Psoas muscle (tissue), 8 donors: ENCODE data around the gene IL10. TPM values are rescaled to one million over a fixed set of nuclear protein-coding genes. Genes with fewer than 3 reads are reported as not detected.
"Not testable (repeated sequence)": the region's sequence is repeated elsewhere in the genome, so short reads cannot be mapped to it uniquely, and the experiment has no call there.

Experiments
- ATAC-seq, 4 donors: fragments of 200-7000 bp; cut with Tn5 transposase; one replicate each; pipeline ENCODE4 v1.9.1; 2020; ENCODE audit warnings: moderate library complexity in 3 of 4, mild to moderate bottlenecking in 2 of 4
- DNase-seq, 2 donors: peaks; one replicate each; pipeline ENCODE4 v3.0.0-alpha.2; 2020
- H3K27ac ChIP-seq: fragments of 200-600 bp; one replicate; pipeline ENCODE4 v1.8.0; 2022
- H3K27me3 ChIP-seq, 3 donors: fragments of 200-600 bp in 1 of 3; one replicate each; pipeline versions ENCODE4 v1.6.1 to v1.8.0; 2013 to 2022; ENCODE audit warnings: low read length in 2 of 3, mild to moderate bottlenecking in 2 of 3, moderate library complexity in 1 of 3; ENCODE audit not compliant: insufficient read depth in 3 of 3
- H3K36me3 ChIP-seq, 2 donors: fragments of 200-600 bp in 1 of 2; one replicate each; pipeline versions ENCODE4 v1.6.1 to v1.8.0; 2013 to 2022; ENCODE audit warnings: low read depth in 1 of 2, mild to moderate bottlenecking in 1 of 2, moderate library complexity in 1 of 2; ENCODE audit not compliant: insufficient read depth in 1 of 2
- H3K4me1 ChIP-seq: fragments of 200-600 bp; one replicate; pipeline ENCODE4 v1.8.0; 2022
- H3K4me3 ChIP-seq: fragments of 200-600 bp; one replicate; pipeline ENCODE4 v1.8.0; 2022; ENCODE audit warnings: mild to moderate bottlenecking
- H3K9me3 ChIP-seq: fragments of 200-600 bp; one replicate; pipeline ENCODE4 v1.8.0; 2022
- CTCF ChIP-seq: fragments of 200-600 bp; IDR thresholded peaks from one replicate; pipeline ENCODE4 v1.8.0; 2022; ENCODE audit warnings: antibody characterized with exemption
- WGBS, 3 donors: extraction: QIAGEN DNeasy Blood & Tissue Kit; methylation state at CpG; one replicate each; pipeline versions ENCODE4 v1.1.6 to v1.1.7; 2013; 5-methylcytosine and 5-hydroxymethylcytosine counted together
- intact Hi-C, 2 donors: fragments of 100-400 bp; cut with DNase I; formaldehyde crosslinking; loops; one replicate each; pipeline versions ENCODE4 v1.11.0 to v1.14.2; 2022
- polyA plus RNA-seq, 3 donors: library from polyadenylated mRNA; stranded (reverse); fragments of 200-250 nt; gene quantifications; one replicate each; pipeline ENCODE4 v1.2.3, GENCODE V29; 2013
- total RNA-seq, 4 donors: library from RNA; stranded (reverse); fragmentation: NEBNext Ultra II Directional in 2 of 4; extraction: Animal tissue kit (Norgen Biotek cat#: 25700) in 2 of 4; gene quantifications; one replicate each; pipeline versions ENCODE4 v1.2.1 to v1.2.4, GENCODE V29; 2021 to 2023
- donor health status: healthy with polysubstance abuse.
- donor health status: DM: no; HTN: no; CAD: no; lungs with moderate emphysema.
- donor health status: Bipolar disorder and iron deficiency.
- donor health status: healthy.
- donor health status: DM: yes; HTN: yes; CAD: no.
- donor health status: DM: no; HTN: no; CAD: no.
- donor health status: DM: no; HTN: no; CAD: no.
- donor health status: DM: yes; HTN: yes; CAD: no.

Gene IL10
- total and polyA plus RNA-seq, 7 donors, result 0.20 to 0.82 (median 0.38) TPM; not detected in 1

GRCh38 chr1:206768472-206769303, 3.6 kb downstream of the IL10 start:
- H3K4me3 ChIP-seq, result no peak overlapping the region

GRCh38 chr1:206766251-206766856, 5.9 kb downstream of the IL10 start:
- intact Hi-C loops, result no loop called here
- H3K4me3 ChIP-seq, result no peak overlapping the region
- 45 to 53% (median 50%) methylated on average over 8 of the region's 8 CpGs for WGBS, 3 donors
- no peaks in the 10 kb centered on the region for H3K27me3 ChIP-seq
- H3K36me3 ChIP-seq, result no peaks in the 10 kb centered on the region
- no peaks in the 10 kb centered on the region for H3K9me3 ChIP-seq
- TF ChIP-seq CTCF, result no peak
- no peaks in the 10 kb centered on the region for H3K4me1 ChIP-seq
- DNase-seq, result peak; percentile 36 to 58
- H3K27ac ChIP-seq, result no peak overlapping the region
- ATAC-seq, result peak in 1 of 4 donors; percentile 30

More at GRCh38 chr1:206768472-206769303, 3.6 kb downstream of the IL10 start:
- TF ChIP-seq CTCF, result no peak
- intact Hi-C loops, result no loop called here
- DNase-seq (no peak), ATAC-seq (no peak)
- Histone ChIP-seq H3K27me3 (no peaks in the 10 kb centered on the region), H3K4me1 (no peaks in the 10 kb centered on the region), H3K36me3 (no peaks in the 10 kb centered on the region), H3K9me3 (no peaks in the 10 kb centered on the region), H3K27ac (no peak overlapping the region)
- WGBS, 3 donors, result 73 to 80% (median 73%) methylated on average over 14 of the region's 14 CpGs

GRCh38 chr1:206765771-206766170, 6.5 kb downstream of the IL10 start:
- not testable (repeated sequence) for H3K4me1 ChIP-seq
- 83 to 87% (median 86%) methylated on average over 1 of the region's 1 CpG for WGBS, 3 donors

GRCh38 chr1:206762741-206763364, 9.4 kb downstream of the IL10 start:
- H3K4me3 ChIP-seq, H3K27ac ChIP-seq, H3K9me3 ChIP-seq, H3K27me3 ChIP-seq, intact Hi-C loops, H3K4me1 ChIP-seq, DNase-seq, H3K36me3 ChIP-seq, ATAC-seq: not testable (repeated sequence)
- WGBS, 3 donors, result 82 to 86% (median 85%) methylated on average over 12 of the region's 12 CpGs

More at GRCh38 chr1:206765771-206766170, 6.5 kb downstream of the IL10 start:
- H3K36me3 ChIP-seq, H3K27ac ChIP-seq, DNase-seq, intact Hi-C loops, H3K27me3 ChIP-seq, H3K4me3 ChIP-seq, ATAC-seq, H3K9me3 ChIP-seq: not testable (repeated sequence)

GRCh38 chr1:206761159-206761768, 11.0 kb downstream of the IL10 start:
- WGBS, 3 donors, result 77 to 81% (median 80%) methylated on average over 6 of the region's 6 CpGs
- no peaks in the 10 kb centered on the region for H3K9me3 ChIP-seq
- no peak for DNase-seq
- ATAC-seq, result no peak
- H3K27me3 ChIP-seq, result no peaks in the 10 kb centered on the region
- H3K36me3 ChIP-seq, result no peaks in the 10 kb centered on the region
- TF ChIP-seq CTCF, result no peak
- no peak overlapping the region for H3K4me3 ChIP-seq
- no peak overlapping the region for H3K27ac ChIP-seq
- intact Hi-C loops, result no loop called here
- no peaks in the 10 kb centered on the region for H3K4me1 ChIP-seq
